GM21529 (cell line): ENCODE measurements around the gene CPS1.

ENCODE experiments used
- ATAC-seq: cut with Tn5 transposase; IDR thresholded peaks from one replicate; pipeline ENCODE4 v1.9.1; 2021; ENCODE audit not compliant: unreplicated experiment

CPS1 gene

GRCh38 chr2:210556329-210556980 lies at the start of gene CPS1:
TSS of gene CPS1 (plus strand) at chr2:210556599. CDS start at chr2:210556734, 135 bp downstream.
- ATAC-seq: no peak

DNA sequence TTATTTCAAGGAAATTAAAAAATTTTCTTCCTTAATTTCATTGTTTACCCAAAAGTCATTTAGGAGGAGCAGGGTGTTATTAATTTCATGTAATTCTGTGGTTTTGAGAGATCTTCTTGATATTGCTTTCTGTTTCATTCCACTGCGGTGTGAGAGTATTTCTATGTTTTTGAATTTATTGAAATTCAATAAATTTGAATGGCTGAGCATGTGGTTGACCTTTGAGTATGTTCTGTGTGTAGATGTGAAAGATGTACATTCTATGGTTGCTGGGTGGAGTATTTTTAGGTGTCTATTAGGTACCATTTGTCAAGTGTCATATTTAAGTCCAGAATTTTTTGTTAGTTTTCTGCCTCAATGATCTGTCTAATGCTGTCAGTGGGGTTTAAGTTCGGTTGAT lies 40.5 kb upstream of the CPS1 start:
- ATAC-seq: no peak

DNA sequence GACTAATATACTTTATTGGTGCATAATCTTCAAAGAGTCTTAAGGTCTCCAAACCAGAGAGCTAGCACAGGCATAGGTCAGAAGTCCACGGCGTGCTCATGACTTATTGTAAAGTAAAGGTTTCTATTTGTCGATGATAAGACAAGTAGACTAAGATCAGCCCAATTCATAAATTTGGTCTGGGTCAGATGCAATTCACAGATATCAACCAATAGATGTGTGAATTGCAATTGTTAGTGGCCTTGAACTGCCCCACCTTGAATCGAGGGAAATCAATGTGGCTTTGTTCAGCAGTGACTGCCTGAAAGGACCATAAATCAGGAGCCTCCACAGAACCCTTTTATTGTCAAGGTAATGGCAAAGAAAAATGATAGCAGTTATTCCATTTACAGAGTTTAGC lies 39.1 kb upstream of the CPS1 start:
- no peak for ATAC-seq

GRCh38 chr2:210519594-210519993 lies 36.8 kb upstream of the CPS1 start:
- ATAC-seq: no peak

- ATAC-seq: no peak
These were observed 34.0 kb upstream of the CPS1 start for GRCh38 chr2:210522399-210522798.

DNA sequence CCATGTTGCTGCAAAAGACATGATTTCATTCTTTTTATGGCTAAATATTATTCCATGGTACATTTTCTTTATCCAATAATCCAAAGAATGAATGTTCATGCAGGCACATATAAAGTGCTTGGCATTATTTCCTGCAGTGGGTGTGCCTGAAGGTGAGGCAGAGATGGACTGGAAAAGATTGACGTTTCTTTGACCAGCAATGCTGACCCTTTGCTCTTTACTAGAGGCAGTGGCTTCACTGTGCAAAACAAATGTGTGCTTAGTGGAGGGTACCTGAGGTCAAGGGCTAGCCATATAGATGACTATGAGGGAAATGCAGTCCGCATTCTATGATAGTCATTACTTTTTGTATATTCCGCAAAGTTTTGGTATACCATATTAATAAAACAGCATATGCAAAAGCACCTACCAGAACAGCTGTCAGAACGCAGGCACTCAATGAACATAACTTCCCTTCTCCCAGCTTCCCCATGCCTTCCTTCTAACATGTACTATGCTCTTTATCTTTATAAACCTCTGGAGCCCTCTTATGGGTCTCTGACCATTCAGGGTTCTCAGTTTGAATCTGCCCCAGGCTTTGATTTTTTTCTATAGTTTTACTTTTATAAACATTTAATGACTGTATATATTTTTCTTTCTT lies 32.6 kb upstream of the CPS1 start:
- ATAC-seq: no peak

DNA sequence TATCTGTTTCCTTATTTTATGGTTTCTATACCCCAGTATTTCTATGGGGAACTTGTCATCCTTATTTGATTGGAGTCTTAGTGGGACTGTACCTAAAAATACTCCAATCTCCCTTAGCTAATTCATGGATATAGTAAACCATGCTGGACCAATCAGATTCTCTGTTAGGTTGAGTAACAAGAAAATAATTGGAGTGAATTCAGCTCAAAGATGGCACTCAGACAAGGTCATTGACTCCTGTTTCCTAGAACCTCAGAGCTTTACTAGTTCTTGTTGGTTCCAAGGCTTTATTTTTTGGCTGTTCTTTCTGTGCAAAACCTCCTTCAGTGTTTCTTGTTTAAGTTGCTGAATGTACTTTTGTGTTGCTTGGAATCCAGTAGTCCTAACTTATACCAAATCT lies 31.9 kb upstream of the CPS1 start:
- no peak for ATAC-seq

DNA sequence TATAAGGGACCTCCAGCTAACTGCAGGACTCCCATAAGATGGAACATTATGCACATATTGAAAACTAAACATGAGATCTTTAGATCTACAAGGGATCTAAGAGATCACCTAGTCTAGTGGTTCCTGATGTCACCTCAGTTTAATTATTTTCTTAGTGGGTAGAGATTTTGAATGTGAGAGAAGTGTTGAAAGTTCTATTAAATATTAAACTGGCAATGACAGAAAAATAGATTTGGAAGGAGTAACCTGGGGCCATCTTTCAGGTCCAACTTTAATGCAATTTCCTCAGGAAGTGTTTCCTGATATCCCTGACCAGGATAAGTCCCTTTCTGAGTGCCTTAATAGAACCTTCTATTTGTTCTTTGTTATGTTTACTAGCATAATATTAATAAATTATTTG lies 29.1 kb upstream of the CPS1 start:
- ATAC-seq: no peak

DNA sequence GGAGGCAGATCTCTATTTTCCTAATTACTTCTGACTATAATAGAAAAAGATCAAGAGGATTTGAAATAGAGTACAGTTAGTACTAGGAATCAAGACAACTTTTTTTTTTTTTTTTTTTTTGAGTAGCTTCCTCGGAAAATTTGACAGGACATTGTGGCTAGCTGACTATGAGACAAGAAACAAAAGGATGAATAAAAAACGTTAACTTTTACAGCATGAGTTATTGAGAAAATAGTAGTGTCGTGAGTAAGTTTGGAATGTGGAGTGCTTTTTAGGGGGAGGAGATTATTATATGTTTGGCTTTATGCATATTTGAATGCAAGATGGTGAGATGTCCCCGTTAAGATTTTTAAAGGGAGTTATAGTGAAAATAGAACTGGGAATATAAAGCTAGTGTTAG lies 27.7 kb upstream of the CPS1 start:
- no peak for ATAC-seq

GRCh38 chr2:210531050-210531449 lies 25.3 kb upstream of the CPS1 start:
- no peak for ATAC-seq

- no peak for ATAC-seq
These were observed 24.9 kb upstream of the CPS1 start for GRCh38 chr2:210531482-210531881.

DNA sequence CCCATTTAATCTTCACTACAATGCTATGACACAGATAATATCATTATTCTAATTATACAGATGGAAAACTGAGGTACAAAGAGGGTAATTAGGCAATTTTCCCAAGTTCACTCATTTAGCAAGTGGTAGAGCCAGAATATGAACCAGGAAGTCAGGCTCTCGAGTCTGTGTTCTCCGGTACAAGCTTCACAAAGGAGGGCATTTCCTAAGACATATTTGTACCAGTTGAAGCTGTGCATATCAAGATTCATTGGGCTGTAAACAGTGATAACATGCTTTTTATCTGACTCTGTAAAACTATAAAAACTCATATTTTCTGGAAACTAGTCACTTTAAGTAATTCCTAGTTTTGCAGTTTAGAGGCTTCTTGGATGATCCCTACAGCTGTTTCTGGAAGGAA lies 23.0 kb upstream of the CPS1 start:
- no peak for ATAC-seq

DNA sequence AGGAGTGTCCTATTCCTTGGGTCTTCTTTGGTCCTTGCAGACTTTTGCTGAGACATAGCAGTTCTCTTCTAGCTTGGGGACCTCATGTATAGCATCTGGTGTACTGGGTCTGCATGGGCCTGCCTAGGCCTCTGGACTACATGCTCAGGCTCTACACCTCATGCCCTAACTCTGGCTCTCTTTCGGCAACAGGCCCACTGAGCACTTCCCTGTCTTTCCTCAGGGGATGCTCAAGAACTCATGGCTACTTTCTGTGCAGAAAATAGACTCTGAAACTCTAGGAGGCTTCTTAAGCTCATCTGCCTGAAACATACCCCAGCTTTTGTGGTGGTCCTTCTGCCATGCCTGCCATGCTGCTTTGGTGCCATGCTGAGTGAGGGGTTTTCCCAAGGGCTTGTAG lies 21.5 kb upstream of the CPS1 start:
- no peak for ATAC-seq

- peak; percentile 67 for ATAC-seq
These were observed 19.3 kb upstream of the CPS1 start for GRCh38 chr2:210536973-210537650.

DNA sequence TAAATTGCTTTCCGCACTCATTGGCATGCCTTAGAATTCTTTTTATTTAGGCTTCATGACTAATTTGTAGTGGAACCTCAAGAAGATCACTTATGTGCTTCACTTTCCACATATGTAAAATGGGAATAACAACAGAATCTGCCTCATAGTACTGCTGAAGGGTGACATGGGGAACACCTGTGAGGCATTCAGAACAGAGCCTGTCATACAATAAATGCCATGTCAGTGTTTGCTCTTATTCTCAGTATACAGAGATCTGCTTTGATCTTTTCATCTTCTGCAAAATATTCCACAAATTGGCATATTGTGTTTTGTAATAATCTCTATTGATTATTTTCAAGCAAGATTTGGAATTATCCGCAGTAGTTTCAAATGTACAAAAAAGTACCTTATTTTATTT lies 17.4 kb upstream of the CPS1 start:
- no peak for ATAC-seq

DNA sequence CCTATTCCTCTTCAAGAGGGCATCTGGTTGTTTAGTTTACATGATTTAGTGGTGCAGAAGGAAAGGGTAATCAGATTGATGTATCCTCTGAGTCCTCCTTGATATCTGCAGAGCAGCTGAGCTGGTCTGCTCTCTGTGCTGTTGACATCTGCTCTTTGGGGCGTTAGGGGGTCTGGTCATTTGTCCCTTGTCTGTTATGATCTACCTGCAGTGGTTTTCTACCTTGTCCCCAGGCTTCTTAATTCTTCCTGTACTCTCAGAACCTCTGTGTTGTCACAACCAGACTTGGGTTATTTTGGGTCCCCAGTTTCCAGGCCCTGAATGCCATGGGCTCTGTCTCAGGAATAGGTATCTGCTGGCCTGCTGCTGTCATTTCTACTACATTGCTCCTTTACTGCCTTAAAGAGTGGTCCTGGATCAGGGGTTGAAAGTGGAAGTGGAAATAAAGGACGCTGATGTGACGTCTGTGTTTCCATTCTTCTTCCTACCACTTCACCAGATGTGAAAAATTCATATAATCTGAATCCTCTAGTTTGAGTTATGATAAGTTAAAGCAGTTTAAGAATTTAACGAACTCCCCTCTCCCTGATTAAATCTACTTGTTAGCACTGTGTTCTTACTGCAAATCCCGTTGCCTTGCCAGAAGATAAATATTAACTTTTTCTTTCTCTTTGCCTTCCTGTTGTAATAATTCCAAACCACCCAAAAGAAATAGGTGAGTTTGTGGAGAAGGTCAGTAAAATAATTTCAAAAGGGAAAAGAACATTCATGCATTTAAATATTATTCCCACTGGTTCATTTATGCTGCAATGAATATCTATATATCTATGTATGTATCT lies 16.6 kb upstream of the CPS1 start:
- no peak for ATAC-seq

DNA sequence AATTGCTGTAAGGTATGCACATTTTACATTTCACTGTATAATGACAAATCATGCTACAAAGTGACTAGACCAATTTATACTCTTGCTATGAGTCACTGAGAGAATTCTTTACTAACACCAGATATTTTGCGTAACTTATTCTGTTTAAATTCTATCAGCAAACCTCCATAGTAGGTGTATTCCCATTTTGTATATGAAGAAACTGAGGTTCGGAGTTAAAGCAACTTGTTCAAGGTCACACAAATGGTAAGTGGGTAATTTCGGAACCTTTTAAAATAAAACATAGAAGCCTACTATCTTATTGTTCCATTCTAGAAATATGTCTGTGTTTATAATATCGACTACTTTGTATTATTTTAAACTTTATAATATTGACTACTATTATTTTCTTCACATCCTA lies 15.9 kb upstream of the CPS1 start:
- ATAC-seq: no peak

DNA sequence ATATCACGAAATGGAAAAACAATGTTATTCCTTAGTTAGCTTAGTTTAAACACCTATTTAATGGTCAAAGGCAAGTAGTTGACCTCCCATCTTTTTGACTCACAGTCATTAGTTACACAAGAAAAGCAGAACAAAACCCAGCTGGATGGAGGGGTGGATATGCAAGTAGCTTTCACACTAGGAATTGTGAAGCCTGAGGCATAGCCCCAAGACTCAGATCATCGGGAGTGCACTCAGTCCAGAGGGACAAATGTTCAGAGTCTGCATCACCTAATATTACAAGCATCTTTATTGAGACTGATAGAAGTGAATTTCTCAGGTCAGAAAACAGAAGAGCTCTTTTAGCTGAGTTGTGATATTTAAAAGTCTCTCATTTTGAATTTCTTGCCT lies 15.5 kb upstream of the CPS1 start:
- no peak for ATAC-seq

DNA sequence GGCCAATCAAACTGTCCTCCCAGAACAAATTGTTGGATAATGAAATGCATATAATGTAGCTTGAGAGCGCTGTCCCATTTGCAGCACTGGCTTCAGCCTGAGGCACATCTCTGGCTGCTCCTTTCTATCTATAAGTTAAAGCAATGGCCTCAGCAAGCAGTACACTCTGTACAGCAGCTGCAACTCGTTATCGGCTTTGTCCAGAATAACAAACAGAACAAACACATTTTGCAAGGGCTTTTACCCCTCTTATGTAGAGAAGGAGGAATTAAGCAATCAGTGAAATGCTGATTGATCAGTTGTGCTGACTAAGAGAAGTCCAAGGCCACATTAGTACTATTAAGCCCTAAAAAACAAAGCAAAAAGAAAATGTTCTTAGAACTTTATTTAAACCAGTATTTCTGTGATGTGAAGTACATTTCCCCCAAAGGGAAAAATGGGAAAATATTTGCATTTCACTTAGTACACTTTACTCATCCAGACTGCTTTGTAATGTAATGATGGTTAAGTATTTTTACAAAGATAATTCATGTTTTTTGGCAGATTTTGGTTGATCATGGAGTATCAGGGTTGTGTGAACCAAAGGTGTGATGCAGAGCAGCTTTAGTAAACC lies 15.0 kb upstream of the CPS1 start:
- no peak for ATAC-seq

- no peak for ATAC-seq
These were observed 12.3 kb upstream of the CPS1 start for GRCh38 chr2:210544007-210544590.

DNA sequence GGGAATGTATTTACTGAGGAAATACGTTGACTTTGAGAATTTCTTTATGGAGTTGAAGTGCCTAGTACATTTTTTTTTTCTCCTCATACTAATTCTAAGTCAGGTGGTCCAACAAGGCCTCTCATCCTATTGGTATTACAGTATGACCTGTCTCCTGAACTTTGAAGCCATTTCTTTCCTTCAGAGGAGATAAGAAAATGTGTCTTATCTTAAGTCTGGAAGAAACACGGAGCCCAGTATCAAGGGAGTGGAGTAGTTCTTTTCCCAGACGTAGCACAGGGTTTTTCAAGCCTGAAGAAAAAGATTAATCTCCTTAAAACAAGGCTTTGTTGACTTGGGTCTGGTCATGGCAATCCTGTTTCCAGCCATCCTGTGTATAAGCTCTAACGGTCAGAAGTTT lies 11.6 kb upstream of the CPS1 start:
- ATAC-seq: no peak
